Amniotic stem cell (primary cell): ENCODE data around the gene SLC11A2.
A peak's percentile ranks its signal among the peaks of the same experiment; 100 is the strongest.
"Not testable (repeated sequence)": the region's sequence is repeated elsewhere in the genome, so short reads cannot be mapped to it uniquely, and the experiment has no call there.

Experiments used
- DNase-seq: peaks from one replicate; lab custom pipeline; 2025; lab: John Stamatoyannopoulos, UW

Gene SLC11A2

GRCh38 chr12:50990147-50990727, 35.9 kb downstream of the SLC11A2 start:
- no peak for DNase-seq

GRCh38 chr12:50988871-50989270, 37.3 kb downstream of the SLC11A2 start:
- no peak for DNase-seq

DNA sequence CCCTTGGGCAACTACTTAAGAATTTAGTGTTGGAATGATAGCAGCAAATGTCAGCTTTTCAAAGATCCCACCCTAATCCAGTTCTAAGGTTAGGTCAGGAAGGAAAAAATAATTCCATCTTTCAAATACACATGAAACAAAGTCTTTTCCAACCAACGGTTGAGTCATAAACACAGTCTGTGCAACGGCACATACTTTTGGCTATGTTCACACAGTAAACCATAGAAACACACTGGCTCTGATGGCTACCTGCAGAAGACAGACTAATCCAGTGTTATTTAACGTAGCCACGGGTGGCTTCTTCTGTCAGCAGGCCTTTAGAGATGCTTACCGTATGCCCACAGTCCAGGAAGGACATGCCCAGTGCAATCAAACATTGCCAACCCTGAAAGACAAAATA, 38.1 kb downstream of the SLC11A2 start:
- DNase-seq = no peak

DNA sequence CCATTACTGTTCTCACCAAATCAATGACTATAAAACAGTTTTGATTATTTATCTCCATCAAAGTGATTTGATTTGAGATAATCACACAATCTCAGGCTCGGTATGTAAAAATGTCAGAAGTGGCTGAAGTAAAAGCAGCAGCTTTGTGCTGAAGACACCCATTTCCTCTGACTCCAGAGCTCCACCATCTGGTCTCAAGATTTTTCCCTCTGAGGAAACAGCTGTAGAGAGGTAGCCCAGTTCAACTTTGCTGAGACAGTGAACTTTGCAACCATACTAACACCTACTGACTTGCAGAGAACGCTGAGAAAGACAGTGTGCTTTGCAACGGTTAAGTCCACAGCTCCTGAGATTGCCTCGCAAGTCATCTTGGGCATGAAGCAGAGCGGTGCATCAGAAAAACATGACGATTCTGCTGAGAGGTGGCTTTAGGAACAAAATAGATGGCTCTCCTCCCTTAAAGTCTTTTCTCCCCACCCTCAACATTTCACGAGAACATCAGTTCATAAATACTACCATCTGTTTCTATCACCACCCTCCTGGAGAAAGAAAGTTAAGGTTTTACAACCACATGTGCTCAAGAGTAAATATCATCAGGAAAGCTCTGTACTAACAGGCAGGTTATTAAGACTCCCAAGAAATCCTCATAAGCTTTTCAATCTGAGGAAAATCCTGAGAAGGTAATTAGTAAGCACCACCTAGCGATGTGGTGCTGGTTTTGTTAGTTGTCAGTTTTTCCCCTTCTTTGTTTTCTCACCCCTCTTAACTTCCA, 39.0 kb downstream of the SLC11A2 start:
- no peak for DNase-seq

- peak; percentile 56 for DNase-seq
Observed at GRCh38 chr12:50985322-50985721, 40.9 kb downstream of the SLC11A2 start.

DNA sequence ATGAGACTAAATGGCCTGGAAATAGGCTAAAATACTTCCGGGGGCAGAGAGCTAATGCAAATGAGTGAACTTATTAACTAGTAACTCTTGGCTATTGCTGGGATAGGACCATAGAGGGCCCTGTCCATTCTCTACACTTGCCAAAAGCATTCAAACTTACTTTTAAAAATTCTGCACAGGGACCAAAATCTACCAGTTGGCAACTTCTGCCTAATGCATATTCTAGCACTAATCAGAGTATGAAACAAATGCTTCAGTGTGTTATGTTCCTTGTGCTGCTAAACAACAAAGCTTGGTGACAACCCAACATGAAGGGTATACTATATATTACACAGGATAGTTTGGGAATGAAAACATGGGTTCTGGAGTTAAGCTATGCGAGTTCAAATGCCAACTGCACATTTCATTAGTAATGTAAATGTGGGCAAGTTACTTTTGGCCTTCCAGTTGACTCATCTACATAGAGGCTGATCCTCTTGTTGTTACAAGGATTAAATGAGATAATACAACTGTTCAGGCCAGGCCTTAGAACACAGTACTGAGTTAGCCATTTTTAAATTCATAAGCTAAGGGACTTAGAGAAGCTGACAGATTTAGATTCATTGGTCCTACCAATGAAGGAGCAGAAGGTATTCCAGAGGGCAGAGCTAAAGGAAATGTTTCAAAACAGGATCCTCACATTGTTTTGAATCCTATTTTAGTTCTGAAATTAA, 41.4 kb downstream of the SLC11A2 start:
- DNase-seq = no peak

DNA sequence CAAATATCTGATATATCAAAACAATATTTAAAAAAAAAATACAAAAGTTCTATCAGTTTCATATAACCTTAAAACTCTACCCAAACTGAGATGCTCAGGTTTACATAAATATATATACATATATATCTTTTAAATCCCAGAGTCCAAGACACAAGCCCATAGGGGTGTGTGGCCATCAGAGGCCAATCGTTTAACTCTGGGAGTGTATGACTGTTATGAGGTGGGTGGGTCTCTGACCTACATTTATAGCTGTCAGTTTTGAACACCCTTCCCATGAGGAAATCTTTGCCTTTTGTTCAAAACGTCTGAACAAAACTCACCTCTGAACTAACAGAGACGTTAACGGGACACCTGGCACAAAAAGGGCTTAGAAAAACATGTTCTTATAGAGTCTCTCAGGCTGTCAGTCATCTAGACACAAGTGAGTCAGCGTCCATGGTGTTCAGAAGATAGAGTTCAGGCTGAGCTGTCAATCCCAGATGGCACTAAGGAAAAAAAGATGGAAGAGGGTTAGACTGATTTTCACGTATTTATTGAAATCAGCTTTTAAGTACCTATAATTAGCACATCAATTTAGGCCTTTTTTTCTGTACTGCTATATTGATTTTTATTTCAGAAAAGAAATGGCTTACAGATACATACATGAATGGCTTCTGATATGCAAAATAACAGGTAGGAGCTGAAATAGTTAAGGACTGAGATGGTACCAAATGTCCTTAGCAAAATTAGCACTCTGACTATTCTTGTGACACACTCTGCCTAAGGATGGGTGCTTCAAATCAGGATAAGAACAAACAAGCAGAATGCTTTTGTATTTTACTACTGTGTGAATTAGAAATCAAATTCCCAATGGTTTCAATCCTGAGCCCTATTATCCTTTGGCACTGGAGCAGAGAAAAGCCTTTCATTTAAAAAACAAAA, 44.6 kb downstream of the SLC11A2 start:
- no peak for DNase-seq

- DNase-seq = no peak
Observed at GRCh38 chr12:50980545-50980944, 45.6 kb downstream of the SLC11A2 start.

- DNase-seq = no peak
Observed at GRCh38 chr12:50979369-50980052, 46.7 kb downstream of the SLC11A2 start.

DNA sequence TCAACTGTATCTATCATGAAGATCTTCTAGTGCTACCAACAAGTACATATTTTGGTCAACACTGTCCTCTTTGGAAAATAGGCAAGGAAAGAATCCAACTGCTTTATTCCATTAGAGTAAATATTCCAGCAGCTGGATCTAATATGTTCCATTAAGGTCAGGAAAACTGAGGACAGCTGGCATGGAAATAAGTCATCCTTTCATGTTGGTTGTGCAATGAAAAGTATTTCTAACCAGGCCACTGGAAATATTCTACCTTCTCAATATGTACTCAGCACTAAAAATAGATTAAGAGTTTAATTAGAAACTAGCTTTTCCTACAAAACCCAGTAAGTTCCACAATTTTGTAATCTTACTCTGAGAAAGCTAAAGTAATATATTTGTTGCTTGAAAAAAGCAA, 54.2 kb downstream of the SLC11A2 start:
- no peak for DNase-seq

DNA sequence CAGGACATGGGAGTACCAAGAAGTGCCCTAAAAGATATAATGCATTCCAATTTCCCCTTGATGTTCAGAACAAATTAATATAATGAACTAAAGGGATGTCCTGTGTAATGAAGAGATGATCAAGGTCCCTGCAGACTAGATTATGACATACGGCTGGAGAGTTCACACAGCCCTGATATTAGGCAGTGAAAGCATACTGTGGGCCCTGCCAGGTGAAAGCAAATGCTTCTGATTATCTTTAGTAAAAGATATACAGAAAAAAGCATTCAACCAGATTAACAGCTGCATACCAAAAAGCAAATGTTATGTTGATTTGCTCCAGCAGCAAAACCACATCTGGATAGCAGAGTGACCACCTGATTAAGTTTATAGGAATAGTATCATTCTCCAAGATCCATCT, 61.8 kb downstream of the SLC11A2 start:
- DNase-seq = no peak

- DNase-seq = no peak
Observed at GRCh38 chr12:50961708-50962107, 64.5 kb downstream of the SLC11A2 start.

- no peak for DNase-seq
Observed at GRCh38 chr12:50960130-50960529, 66.1 kb downstream of the SLC11A2 start.

DNA sequence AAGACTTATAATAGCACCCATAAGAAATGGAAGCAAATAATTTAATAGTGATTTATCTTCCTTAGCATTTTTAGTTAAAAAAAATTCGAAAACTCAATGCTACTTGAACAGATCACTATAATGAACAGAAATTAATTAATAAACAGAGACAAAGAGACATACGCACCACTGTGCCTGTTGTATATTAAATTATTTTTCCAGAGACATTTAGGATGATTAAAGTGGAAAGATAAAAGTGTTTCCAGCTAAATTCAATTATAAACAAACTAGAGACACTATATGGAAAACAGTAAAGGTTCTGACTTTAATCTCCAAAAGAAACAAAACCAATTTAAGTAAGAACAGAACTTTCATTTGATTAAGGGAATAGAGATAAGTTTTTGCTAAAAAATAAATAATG, 70.5 kb downstream of the SLC11A2 start:
- DNase-seq = no peak

DNA sequence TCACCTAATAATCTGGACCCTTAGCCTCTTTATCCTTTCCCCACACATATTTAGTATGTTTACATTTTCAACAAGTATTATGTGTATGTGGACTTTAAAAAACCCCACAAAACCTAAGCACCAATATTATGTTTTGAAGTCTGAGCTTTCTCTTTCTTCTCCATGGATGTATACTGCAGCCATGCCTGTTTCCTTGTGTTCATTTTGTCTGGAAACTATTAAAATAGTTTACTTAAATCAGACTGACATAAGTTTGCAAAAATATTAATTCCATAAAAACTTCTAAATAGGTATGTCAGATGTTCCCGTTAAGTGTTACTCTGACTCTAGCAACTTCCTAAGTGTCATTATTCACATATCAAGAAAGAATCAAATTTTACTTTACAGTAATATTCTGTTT, 70.9 kb downstream of the SLC11A2 start:
- DNase-seq = no peak

- not testable (repeated sequence) for DNase-seq
Observed at GRCh38 chr12:50954789-50955188, 71.4 kb downstream of the SLC11A2 start.

DNA sequence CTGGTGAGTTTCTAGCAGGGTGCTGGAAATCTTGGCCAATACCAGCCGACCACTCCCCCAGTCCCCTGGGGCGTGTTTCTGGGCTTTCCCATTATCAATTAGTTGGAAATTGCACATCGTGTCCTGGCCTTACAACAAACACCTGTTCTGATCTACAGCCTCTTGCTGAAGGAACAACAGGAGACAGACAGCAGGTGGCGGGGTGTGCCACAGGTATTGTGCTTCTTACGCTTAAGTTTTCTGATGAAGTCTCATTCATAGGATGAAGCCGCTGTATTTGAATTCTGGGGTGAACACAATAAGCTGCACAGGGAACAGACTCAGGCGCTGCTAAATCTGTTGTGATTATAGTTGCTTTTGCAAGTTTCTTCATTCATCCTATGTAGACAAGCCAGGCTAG, 73.1 kb downstream of the SLC11A2 start:
- DNase-seq = no peak

DNA sequence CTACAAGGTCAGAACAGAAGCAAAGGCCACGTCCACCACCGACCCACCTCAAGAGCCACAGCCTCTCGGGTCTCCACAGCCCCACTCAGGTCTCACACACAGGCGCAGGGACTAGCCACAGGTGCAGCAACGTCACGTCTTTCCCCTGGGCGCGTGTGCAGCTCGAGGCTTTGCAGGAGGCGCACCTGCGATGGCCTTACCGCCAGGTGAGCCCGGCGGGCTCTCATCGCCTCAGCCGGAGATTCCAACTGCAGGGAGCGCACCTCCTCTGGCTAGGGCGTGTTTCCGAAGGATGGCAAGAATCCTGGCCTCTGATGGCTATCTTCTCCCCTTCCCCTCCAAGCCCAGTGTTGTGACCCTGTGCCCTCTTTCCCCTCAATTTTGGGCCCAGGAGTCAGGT, 73.7 kb downstream of the SLC11A2 start, which contains the start of gene HIGD1C:
TSS of gene HIGD1C (plus strand) at position 35 of the 400 bp plus-strand sequence. CDS start 1,455 bp downstream, outside the sequence.
- no peak for DNase-seq

DNA sequence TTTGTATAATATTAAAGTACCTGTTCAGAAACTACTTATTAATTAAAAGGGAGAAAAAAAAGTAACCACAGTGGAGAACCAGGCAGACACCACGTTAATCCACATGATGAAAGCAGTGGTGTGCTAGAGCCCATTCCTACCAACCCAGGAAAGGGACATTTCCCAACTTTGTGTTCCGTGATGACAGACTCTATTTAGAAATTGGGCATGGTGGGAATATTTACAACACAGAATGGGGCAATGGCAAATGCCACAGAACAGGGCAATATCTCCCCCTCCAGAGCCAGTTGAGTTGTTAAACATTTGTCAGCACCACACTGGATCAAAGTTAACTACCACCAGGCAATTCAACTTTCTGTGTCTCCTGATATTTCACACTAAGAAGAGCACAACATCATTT, 75.1 kb downstream of the SLC11A2 start:
- no peak for DNase-seq

DNA sequence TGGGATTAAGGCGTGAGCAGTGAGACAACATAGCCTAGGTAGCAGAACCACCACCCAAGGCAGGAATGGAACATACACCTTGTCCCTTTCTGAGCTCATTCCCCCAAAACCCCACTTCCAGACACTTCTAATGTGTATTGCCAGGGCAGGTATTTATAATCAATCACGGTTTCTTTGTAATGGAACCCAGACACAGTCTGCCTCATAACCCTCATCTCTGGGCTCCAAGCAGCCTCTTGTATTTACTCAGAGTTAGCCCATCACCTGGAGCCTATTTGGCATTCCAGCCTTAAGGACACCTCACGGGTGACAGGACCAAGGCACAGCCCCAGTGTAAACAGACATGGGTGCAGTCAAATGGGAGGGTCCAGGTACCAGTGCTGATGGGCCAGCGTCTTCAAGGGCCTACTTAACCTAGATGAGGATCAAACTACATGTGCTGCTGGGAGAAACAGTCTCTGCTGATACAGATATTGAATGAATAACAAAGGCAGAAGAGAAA, 76.3 kb downstream of the SLC11A2 start:
- DNase-seq = no peak

DNA sequence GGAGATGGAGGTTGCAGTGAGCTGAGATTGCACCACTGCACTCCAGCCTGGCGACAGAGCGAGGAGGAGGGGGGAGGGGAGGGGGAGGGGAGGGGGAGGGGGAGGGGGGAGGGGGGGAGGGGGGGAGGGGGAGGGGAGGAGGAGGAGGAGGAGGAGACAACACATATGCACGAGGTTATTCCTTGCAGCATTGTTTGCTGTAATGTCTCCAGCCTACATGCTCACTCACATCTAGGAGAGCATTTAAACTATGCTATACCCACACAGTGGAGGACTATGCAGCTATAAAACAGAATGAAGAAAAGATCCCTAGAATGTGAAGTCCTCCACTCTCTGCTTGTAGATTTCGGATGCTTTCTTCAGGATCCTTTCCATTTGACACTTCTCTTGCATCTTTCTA, 77.4 kb downstream of the SLC11A2 start:
- no peak for DNase-seq
